ENCODE data around the gene PCYT2. TPM values are rescaled to one million over a fixed set of nuclear protein-coding genes. Genes with fewer than 3 reads are reported as not detected.
A peak's percentile ranks its signal among the peaks of the same experiment; 100 is the strongest.

The PCYT2 gene
- total RNA-seq, 1 experiment from 2014 or later, result 51.5 TPM

DNA sequence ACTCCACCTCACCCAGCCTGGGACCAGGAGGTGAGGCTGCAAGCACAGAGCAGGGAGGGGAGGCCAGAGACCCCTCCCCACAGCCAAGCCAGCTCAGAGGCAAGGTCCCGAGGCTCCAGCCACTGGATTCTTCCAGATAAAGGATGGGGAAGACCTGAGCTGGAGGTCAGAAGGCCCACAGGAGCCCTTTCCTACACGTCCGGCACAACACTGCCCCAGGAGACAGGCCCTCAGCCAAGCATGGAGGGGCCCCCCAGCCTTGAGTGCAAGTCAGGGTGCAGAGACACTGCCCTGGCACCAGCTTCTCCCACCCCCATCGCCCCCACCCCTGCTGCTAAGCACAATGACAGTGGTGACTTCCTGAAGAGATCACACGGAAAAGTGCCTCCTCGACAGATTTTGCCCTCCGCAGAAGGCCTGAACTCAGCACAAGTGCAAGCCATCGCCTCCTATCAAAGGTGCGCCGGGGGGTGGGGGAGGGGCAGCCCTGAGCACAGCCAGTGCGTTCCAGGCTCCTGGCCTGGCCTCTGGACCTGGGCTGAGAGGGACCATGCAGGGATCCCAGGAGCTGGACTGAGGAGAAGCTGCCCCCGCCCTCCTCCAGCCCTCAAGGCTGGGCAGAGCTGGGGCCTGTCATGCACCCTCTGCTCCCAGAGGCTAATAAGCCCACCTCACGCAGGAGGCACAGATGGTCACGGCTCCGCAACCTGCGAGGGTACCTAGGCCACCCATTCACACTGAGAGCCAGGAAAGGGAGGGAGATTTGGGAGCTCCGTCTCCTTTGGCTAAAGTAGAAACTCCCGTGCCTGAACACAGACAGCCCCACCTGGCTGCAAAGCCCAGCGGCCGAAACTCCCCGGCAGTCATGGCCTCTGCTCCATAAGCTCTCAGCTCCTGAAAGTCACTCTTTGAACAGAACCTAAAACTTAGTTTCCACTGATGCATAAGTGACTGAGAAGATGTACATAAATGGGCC is 13.6 kb upstream of the PCYT2 start:
- ATAC-seq, result no peak
- no peaks in the 10 kb centered on the region for H3K27me3 ChIP-seq (ENCODE audit: insufficient read depth, low read length)
- intact Hi-C loops (cut with micrococcal nuclease), result loop anchor here (5.0 kb wide), 1 partner anchor 53 kb away; the partner anchor contains the start of gene ARHGDIA
- peaks cover 9 to 29% of the 10 kb centered on the region in 2 experiments; a peak in 3 of 4 replicates for H3K36me3 ChIP-seq (ENCODE audit: control insufficient read depth in 1 of 2, insufficient read depth in 2 of 2, low read length in 2 of 2)
- ChIA-PET POLR2A (interaction anchor here (1.9 to 4.6 kb wide), 2 partner anchors 8 to 12 kb away, joined by 7 to 18 read pairs; partner anchors contain the start of gene PYCR1), CTCF (interaction anchor here (1.8 kb wide), 1 partner anchor 12 kb away, joined by 4 read pairs; no protein-coding TSS in a partner anchor), RAD21 (ENCODE audit: low non-redundant PET in 1 of 2, low total read pairs in 2 of 2, uncharacterized antibody in 2 of 2, unreplicated experiment in 2 of 2) (interaction anchor here in 1 of 2 experiments (0.6 kb wide), 1 partner anchor 98 kb away, joined by 5 read pairs; the partner anchor contains the start of gene LRRC45)
- peak overlapping the region; percentile 80; the same call in 1 of the 2 replicates for H3K27ac ChIP-seq (ENCODE audit: low read depth, low read length)
- no peaks in the 10 kb centered on the region for H4K20me1 ChIP-seq (ENCODE audit: insufficient read depth)
- no peak overlapping the region for H2AFZ ChIP-seq (ENCODE audit: low read depth, low read length, poor library complexity, severe bottlenecking)
- no peaks in the 10 kb centered on the region for H3K9me3 ChIP-seq (ENCODE audit: control insufficient read depth in 1 of 2, insufficient read depth in 1 of 2, low read depth in 1 of 2, low read length in 2 of 2)
- H3K9ac ChIP-seq (ENCODE audit: low read length), result peak overlapping the region; percentile 65
- H3K4me3 ChIP-seq (replicated peaks in 1 of 2; ENCODE audit: low read depth in 1 of 2, low read length in 2 of 2), result no peak overlapping the region
- H3K9me2 ChIP-seq (ENCODE audit: insufficient read depth), result no peaks in the 10 kb centered on the region
- H3K4me2 ChIP-seq (ENCODE audit: low read length), result peak overlapping the region; percentile 80
- BruUV-seq (replicated peaks), result no TSS peak
- DNase-seq (ENCODE audit: low read depth, low spot score), result no peak
- peaks cover 38 to 58% of the 10 kb centered on the region in 2 experiments for H3K4me1 ChIP-seq (ENCODE audit: control insufficient read depth in 1 of 2, insufficient read depth in 2 of 2, low read length in 2 of 2)
- H3K79me2 ChIP-seq (ENCODE audit: insufficient read depth, low read length), result peaks cover 79% of the 10 kb centered on the region
- TF ChIP-seq CEBPB (IDR thresholded peaks at IDR 0.05; ENCODE audit: low read depth) (no peak), POLR2AphosphoS5 (IDR thresholded peaks at IDR 0.05; ENCODE audit: low read depth, low read length) (no peak), SIN3A (IDR thresholded peaks at IDR 0.05; ENCODE audit: low read depth) (no peak), CBX3 (IDR thresholded peaks at IDR 0.05; ENCODE audit: low read depth) (no peak), EZH2phosphoT487 (IDR thresholded peaks at IDR 0.05; ENCODE audit: borderline replicate concordance) (no peak), EGR1 (IDR thresholded peaks at IDR 0.05; ENCODE audit: low read depth) (no peak), RAD21 (IDR thresholded peaks at IDR 0.05; ENCODE audit: low read depth) (no peak), POLR2A (IDR thresholded peaks at IDR 0.05; ENCODE audit: borderline replicate concordance, extremely low read depth, insufficient read depth, insufficient read length) (no peak), ZNF274 (IDR thresholded peaks at IDR 0.05; ENCODE audit: low read depth, low read length) (no peak), TCF7L2 (IDR thresholded peaks at IDR 0.05; ENCODE audit: borderline replicate concordance, extremely low read depth, insufficient read depth, insufficient read length) (no peak), ELF1 (IDR thresholded peaks at IDR 0.05; ENCODE audit: borderline replicate concordance, low read depth) (no peak), SP1 (IDR thresholded peaks at IDR 0.05; ENCODE audit: low read depth) (no peak), EZH2 (IDR thresholded peaks at IDR 0.05) (no peak), YY1 (IDR thresholded peaks at IDR 0.05; ENCODE audit: extremely low read depth, insufficient replicate concordance, low read depth, low read length) (no peak)
- TF ChIP-seq, protein P1, sequence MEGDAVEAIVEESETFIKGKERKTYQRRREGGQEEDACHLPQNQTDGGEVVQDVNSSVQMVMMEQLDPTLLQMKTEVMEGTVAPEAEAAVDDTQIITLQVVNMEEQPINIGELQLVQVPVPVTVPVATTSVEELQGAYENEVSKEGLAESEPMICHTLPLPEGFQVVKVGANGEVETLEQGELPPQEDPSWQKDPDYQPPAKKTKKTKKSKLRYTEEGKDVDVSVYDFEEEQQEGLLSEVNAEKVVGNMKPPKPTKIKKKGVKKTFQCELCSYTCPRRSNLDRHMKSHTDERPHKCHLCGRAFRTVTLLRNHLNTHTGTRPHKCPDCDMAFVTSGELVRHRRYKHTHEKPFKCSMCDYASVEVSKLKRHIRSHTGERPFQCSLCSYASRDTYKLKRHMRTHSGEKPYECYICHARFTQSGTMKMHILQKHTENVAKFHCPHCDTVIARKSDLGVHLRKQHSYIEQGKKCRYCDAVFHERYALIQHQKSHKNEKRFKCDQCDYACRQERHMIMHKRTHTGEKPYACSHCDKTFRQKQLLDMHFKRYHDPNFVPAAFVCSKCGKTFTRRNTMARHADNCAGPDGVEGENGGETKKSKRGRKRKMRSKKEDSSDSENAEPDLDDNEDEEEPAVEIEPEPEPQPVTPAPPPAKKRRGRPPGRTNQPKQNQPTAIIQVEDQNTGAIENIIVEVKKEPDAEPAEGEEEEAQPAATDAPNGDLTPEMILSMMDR (IDR thresholded peaks at IDR 0.05 in 2 of 3, conservative IDR thresholded peaks at IDR 0.05 in 1 of 3; ENCODE audit: borderline replicate concordance in 1 of 3, insufficient read depth in 1 of 3, low read depth in 2 of 3, low read length in 2 of 3), result no peak
- TF ChIP-seq, protein P2, sequence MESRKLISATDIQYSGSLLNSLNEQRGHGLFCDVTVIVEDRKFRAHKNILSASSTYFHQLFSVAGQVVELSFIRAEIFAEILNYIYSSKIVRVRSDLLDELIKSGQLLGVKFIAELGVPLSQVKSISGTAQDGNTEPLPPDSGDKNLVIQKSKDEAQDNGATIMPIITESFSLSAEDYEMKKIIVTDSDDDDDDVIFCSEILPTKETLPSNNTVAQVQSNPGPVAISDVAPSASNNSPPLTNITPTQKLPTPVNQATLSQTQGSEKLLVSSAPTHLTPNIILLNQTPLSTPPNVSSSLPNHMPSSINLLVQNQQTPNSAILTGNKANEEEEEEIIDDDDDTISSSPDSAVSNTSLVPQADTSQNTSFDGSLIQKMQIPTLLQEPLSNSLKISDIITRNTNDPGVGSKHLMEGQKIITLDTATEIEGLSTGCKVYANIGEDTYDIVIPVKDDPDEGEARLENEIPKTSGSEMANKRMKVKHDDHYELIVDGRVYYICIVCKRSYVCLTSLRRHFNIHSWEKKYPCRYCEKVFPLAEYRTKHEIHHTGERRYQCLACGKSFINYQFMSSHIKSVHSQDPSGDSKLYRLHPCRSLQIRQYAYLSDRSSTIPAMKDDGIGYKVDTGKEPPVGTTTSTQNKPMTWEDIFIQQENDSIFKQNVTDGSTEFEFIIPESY (IDR thresholded peaks at IDR 0.05; ENCODE audit: extremely low read depth, insufficient replicate concordance, low read length), result no peak
- TF ChIP-seq, protein P3, sequence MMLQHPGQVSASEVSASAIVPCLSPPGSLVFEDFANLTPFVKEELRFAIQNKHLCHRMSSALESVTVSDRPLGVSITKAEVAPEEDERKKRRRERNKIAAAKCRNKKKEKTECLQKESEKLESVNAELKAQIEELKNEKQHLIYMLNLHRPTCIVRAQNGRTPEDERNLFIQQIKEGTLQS (IDR thresholded peaks at IDR 0.05), result no peak
- TF ChIP-seq, protein P4, sequence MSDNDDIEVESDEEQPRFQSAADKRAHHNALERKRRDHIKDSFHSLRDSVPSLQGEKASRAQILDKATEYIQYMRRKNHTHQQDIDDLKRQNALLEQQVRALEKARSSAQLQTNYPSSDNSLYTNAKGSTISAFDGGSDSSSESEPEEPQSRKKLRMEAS (IDR thresholded peaks at IDR 0.05), result no peak
